NB4 (cell line): Measurements from ENCODE around the gene IFITM1.

Source experiments
- CTCF ChIP-seq: IDR thresholded peaks from one replicate; pipeline ENCODE4 v1.5.1; 2012; ENCODE audit warnings: low read depth, low read length
- POLR2A ChIP-seq: IDR thresholded peaks from 2 replicates; pipeline ENCODE4 v1.6.1; 2011; ENCODE audit warnings: mild to moderate bottlenecking; ENCODE audit not compliant: insufficient read length; ENCODE audit errors: extremely low read depth

GRCh38 chr11:289398-289711, 24.5 kb upstream of the IFITM1 start:
- TF ChIP-seq CTCF (no peak), POLR2A (no peak)
